GM23338 (cell line): ENCODE data around the gene SNRPD3. TPM values are rescaled to one million over a fixed set of nuclear protein-coding genes. Genes with fewer than 3 reads are reported as not detected.

Source experiments
- ATAC-seq: fragments of 200-7000 bp; cut with Tn5 transposase; 3 replicates; pipeline ENCODE4 v1.9.1; 2020
- DNase-seq: peaks from one replicate; pipeline ENCODE4 v3.0.0-alpha.2; 2015; ENCODE audit warnings: low spot score
- H2AFZ ChIP-seq: fragments of 200-600 bp; sonication (generic); 2 replicates; pipeline ENCODE4 v1.8.0; 2016; ENCODE audit warnings: antibody characterized with exemption, mild to moderate bottlenecking, moderate library complexity
- H3F3A ChIP-seq: fragments of 200-600 bp; sonication (generic); replicated peaks from 2 replicates; pipeline ENCODE4 v1.8.0; 2017; ENCODE audit warnings: antibody characterized with exemption, mixed run types, low read depth
- H3K27ac ChIP-seq: fragments of 200-600 bp; sonication (generic); 2 replicates; pipeline ENCODE4 v1.6.1; 2016; ENCODE audit warnings: low read depth
- H3K27me3 ChIP-seq: fragments of 200-600 bp; sonication (generic); 2 replicates; pipeline ENCODE4 v1.8.0; 2016; ENCODE audit warnings: mild to moderate bottlenecking, mixed run types, moderate library complexity; ENCODE audit not compliant: insufficient read depth
- H3K36me3 ChIP-seq: fragments of 200-600 bp; sonication (generic); 2 replicates; pipeline ENCODE4 v1.8.0; 2016; ENCODE audit warnings: mild to moderate bottlenecking; ENCODE audit not compliant: insufficient read depth
- H3K4me1 ChIP-seq: fragments of 200-600 bp; sonication (generic); 2 replicates; pipeline ENCODE4 v1.8.0; 2016; ENCODE audit warnings: mild to moderate bottlenecking, moderate library complexity; ENCODE audit not compliant: insufficient read depth
- H3K4me2 ChIP-seq: fragments of 200-600 bp; sonication (generic); 2 replicates; pipeline ENCODE4 v1.7.1; 2017; ENCODE audit warnings: mixed run types
- H3K4me3 ChIP-seq: fragments of 200-600 bp; sonication (generic); 2 replicates; pipeline ENCODE4 v1.6.1; 2016; ENCODE audit warnings: mixed run types
- H3K79me2 ChIP-seq: fragments of 200-600 bp; sonication (generic); replicated peaks from 2 replicates; pipeline ENCODE4 v1.8.0; 2017; ENCODE audit warnings: mild to moderate bottlenecking; ENCODE audit not compliant: insufficient read depth
- H3K9me2 ChIP-seq: fragments of 200-600 bp; sonication (generic); 2 replicates; pipeline ENCODE4 v1.8.0; 2017; ENCODE audit not compliant: insufficient read depth
- H4K20me1 ChIP-seq: fragments of 200-600 bp; sonication (generic); replicated peaks from 2 replicates; pipeline ENCODE4 v1.8.0; 2017; ENCODE audit warnings: mild to moderate bottlenecking; ENCODE audit not compliant: insufficient read depth
- H3K27ac Mint-ChIP-seq: 2 replicates; pipeline ENCODE4 v1.8.0; 2020; ENCODE audit warnings: inconsistent platforms, mild to moderate bottlenecking, moderate library complexity, mixed read lengths
- H3K27me3 Mint-ChIP-seq: 3 replicates; pipeline ENCODE4 v1.8.0; 2022; ENCODE audit warnings: low read depth, mild to moderate bottlenecking, moderate library complexity, mixed read lengths, inconsistent platforms; ENCODE audit not compliant: insufficient read depth, poor library complexity
- H3K36me3 Mint-ChIP-seq: 3 replicates; pipeline ENCODE4 v1.8.0; 2021; ENCODE audit warnings: low read depth, mild to moderate bottlenecking, inconsistent platforms, moderate library complexity, mixed read lengths
- H3K4me1 Mint-ChIP-seq: 3 replicates; pipeline ENCODE4 v1.8.0; 2020; ENCODE audit warnings: mild to moderate bottlenecking, inconsistent platforms, mixed read lengths
- H3K4me3 Mint-ChIP-seq: 3 replicates; pipeline ENCODE4 v1.8.0; 2021; ENCODE audit warnings: moderate library complexity, mild to moderate bottlenecking, inconsistent platforms, mixed read lengths
- H3K9me3 Mint-ChIP-seq: 3 replicates; pipeline ENCODE4 v1.8.0; 2020; ENCODE audit warnings: moderate library complexity, mild to moderate bottlenecking, inconsistent platforms, mixed read lengths
- CREB1 ChIP-seq: fragments of 250-450 bp; sonication (Bioruptor Pico); IDR thresholded peaks from 2 replicates; pipeline ENCODE4 v1.5.0; 2020; ENCODE audit warnings: low read depth, mild to moderate bottlenecking, moderate library complexity
- EZH2 ChIP-seq: fragments of 200-600 bp; sonication (generic); IDR thresholded peaks from one replicate; pipeline ENCODE4 v1.8.0; 2017; ENCODE audit warnings: antibody characterized with exemption, mild to moderate bottlenecking, low read depth; ENCODE audit not compliant: unreplicated experiment
- JUNB ChIP-seq: IDR thresholded peaks from one replicate; pipeline ENCODE4 v1.6.1; 2016; ENCODE audit warnings: antibody characterized with exemption; ENCODE audit not compliant: unreplicated experiment
- NANOG ChIP-seq: IDR thresholded peaks from 2 replicates; pipeline ENCODE4 v1.6.1; 2016; ENCODE audit warnings: antibody characterized with exemption, borderline replicate concordance
- STAT1 ChIP-seq: IDR thresholded peaks from one replicate; pipeline ENCODE4 v1.6.1; 2016; ENCODE audit warnings: antibody characterized with exemption; ENCODE audit not compliant: unreplicated experiment
- ZNF114 ChIP-seq: fragments of 250-450 bp; sonication (Bioruptor Pico); IDR thresholded peaks from 2 replicates; pipeline ENCODE4 v1.5.0; 2020; ENCODE audit warnings: mild to moderate bottlenecking, moderate library complexity
- ZNF331 ChIP-seq: fragments of 250-450 bp; sonication (Bioruptor Pico); IDR thresholded peaks from 2 replicates; pipeline ENCODE4 v1.5.0; 2020; ENCODE audit warnings: low read depth, mild to moderate bottlenecking, moderate library complexity
- polyA plus RNA-seq: library from polyadenylated mRNA; unstranded; fragments of >200 nt; fragmentation: Nextera tagmentation; extraction: Ambion mirVana; gene quantifications from 2 replicates; pipeline ENCODE4 v1.2.1, GENCODE V29; 2016
- total RNA-seq: library from RNA; depleted of rRNA; stranded (reverse); fragments of >200 nt; shearing (Covaris generic); gene quantifications from 2 replicates; pipeline ENCODE4 v1.2.3, GENCODE V29; 2014
- TF ChIP-seq, protein P1 (sequence below), 2 experiments: fragments of 200-600 bp in 1 of 2; sonication (generic) in 1 of 2; conservative IDR thresholded peaks; 2 replicates each; pipeline versions ENCODE4 v1.5.1 to v1.6.1; 2016 to 2017; ENCODE audit warnings: antibody characterized with exemption in 2 of 2, low read depth in 2 of 2, mild to moderate bottlenecking in 2 of 2, moderate library complexity in 1 of 2
- TF ChIP-seq, protein P2 (sequence below): IDR thresholded peaks from 2 replicates; pipeline ENCODE4 v1.6.1; 2016; ENCODE audit warnings: antibody characterized with exemption
- TF ChIP-seq, protein P3 (sequence below): IDR thresholded peaks from one replicate; pipeline ENCODE4 v1.6.1; 2018; ENCODE audit warnings: antibody characterized with exemption; ENCODE audit not compliant: unreplicated experiment

Gene SNRPD3
- total and polyA plus RNA-seq, 2 experiments from 2014 or later: 314 to 375 TPM

DNA sequence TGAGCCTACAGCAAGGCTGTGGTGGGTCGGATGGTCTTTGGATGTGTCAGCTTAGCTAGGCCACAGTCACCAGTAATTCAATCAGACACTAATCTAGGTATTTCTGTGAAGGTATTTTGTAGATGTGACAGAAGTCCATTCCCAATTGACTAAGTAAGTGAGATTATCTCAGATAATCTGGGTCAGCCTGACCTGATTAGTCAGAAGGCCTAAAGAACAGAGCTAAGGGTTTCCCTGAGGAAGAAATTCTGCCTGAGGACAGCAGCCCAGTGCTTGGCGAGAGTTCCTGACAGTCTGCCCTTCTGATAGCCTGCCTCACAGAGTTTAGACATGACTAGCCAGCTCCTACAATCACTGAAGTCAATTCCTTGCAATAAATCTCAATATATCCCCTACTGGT, 29.6 kb upstream of the SNRPD3 start:
- Histone ChIP-seq H4K20me1 (no peaks in the 10 kb centered on the region), H3K27ac (no peak overlapping the region), H3K9me2 (no peaks in the 10 kb centered on the region), H3F3A (no peaks in the 10 kb centered on the region), H3K27me3 (no peaks in the 10 kb centered on the region), H3K36me3 (no peaks in the 10 kb centered on the region), H3K4me3 (no peak overlapping the region), H3K79me2 (no peaks in the 10 kb centered on the region), H2AFZ (no peak overlapping the region), H3K4me2 (no peak overlapping the region), H3K4me1 (no peaks in the 10 kb centered on the region; the same call in 1 of the 2 replicates)
- H3K27me3 Mint-ChIP-seq: peaks cover 4% of the 10 kb centered on the region
- TF ChIP-seq JUNB: no peak
- TF ChIP-seq, protein P1, sequence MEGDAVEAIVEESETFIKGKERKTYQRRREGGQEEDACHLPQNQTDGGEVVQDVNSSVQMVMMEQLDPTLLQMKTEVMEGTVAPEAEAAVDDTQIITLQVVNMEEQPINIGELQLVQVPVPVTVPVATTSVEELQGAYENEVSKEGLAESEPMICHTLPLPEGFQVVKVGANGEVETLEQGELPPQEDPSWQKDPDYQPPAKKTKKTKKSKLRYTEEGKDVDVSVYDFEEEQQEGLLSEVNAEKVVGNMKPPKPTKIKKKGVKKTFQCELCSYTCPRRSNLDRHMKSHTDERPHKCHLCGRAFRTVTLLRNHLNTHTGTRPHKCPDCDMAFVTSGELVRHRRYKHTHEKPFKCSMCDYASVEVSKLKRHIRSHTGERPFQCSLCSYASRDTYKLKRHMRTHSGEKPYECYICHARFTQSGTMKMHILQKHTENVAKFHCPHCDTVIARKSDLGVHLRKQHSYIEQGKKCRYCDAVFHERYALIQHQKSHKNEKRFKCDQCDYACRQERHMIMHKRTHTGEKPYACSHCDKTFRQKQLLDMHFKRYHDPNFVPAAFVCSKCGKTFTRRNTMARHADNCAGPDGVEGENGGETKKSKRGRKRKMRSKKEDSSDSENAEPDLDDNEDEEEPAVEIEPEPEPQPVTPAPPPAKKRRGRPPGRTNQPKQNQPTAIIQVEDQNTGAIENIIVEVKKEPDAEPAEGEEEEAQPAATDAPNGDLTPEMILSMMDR (conservative IDR thresholded peaks at IDR 0.05; ENCODE audit: low read depth in 2 of 2): no peak
- no peak for TF ChIP-seq STAT1
- TF ChIP-seq, protein P2, sequence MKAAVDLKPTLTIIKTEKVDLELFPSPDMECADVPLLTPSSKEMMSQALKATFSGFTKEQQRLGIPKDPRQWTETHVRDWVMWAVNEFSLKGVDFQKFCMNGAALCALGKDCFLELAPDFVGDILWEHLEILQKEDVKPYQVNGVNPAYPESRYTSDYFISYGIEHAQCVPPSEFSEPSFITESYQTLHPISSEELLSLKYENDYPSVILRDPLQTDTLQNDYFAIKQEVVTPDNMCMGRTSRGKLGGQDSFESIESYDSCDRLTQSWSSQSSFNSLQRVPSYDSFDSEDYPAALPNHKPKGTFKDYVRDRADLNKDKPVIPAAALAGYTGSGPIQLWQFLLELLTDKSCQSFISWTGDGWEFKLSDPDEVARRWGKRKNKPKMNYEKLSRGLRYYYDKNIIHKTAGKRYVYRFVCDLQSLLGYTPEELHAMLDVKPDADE: no peak
- TF ChIP-seq, protein P3, sequence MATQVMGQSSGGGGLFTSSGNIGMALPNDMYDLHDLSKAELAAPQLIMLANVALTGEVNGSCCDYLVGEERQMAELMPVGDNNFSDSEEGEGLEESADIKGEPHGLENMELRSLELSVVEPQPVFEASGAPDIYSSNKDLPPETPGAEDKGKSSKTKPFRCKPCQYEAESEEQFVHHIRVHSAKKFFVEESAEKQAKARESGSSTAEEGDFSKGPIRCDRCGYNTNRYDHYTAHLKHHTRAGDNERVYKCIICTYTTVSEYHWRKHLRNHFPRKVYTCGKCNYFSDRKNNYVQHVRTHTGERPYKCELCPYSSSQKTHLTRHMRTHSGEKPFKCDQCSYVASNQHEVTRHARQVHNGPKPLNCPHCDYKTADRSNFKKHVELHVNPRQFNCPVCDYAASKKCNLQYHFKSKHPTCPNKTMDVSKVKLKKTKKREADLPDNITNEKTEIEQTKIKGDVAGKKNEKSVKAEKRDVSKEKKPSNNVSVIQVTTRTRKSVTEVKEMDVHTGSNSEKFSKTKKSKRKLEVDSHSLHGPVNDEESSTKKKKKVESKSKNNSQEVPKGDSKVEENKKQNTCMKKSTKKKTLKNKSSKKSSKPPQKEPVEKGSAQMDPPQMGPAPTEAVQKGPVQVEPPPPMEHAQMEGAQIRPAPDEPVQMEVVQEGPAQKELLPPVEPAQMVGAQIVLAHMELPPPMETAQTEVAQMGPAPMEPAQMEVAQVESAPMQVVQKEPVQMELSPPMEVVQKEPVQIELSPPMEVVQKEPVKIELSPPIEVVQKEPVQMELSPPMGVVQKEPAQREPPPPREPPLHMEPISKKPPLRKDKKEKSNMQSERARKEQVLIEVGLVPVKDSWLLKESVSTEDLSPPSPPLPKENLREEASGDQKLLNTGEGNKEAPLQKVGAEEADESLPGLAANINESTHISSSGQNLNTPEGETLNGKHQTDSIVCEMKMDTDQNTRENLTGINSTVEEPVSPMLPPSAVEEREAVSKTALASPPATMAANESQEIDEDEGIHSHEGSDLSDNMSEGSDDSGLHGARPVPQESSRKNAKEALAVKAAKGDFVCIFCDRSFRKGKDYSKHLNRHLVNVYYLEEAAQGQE: no peak
- ATAC-seq: no peak
- no peaks in the 10 kb centered on the region for H3K9me3 Mint-ChIP-seq
- no peak overlapping the region for H3K27ac Mint-ChIP-seq
- H3K4me1 Mint-ChIP-seq: peaks cover 9% of the 10 kb centered on the region; the same call in 2 of the 3 replicates
- H3K4me3 Mint-ChIP-seq: no peak overlapping the region
- no peak for DNase-seq
- no peaks in the 10 kb centered on the region for H3K36me3 Mint-ChIP-seq

DNA sequence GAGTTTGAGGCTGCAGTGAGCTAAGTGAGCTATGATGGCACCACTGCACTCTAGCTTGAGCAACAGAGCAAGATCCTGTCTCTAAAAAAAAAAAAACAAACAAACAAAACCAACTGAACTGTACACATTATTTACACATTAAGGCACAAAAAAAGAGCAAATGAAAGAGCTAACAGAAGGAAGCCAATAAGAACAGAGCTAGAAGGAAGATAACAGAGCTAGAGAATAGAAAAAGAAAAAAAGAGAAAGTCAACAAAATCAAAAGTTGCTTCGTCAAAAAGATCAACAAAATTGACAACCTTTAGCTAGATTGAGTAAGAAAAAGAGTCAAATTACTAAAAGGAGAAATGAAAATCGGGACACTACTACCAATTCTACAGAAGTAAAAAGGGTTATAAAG, 25.9 kb upstream of the SNRPD3 start:
- Mint-ChIP-seq H3K27me3 (peaks cover 4% of the 10 kb centered on the region), H3K4me3 (no peak overlapping the region), H3K4me1 (peaks cover 5% of the 10 kb centered on the region; the same call in 2 of the 3 replicates), H3K27ac (no peak overlapping the region), H3K9me3 (no peaks in the 10 kb centered on the region), H3K36me3 (no peaks in the 10 kb centered on the region)
- no peaks in the 10 kb centered on the region for H4K20me1 ChIP-seq
- H3K27me3 ChIP-seq: no peaks in the 10 kb centered on the region
- H3F3A ChIP-seq: no peaks in the 10 kb centered on the region
- H3K4me2 ChIP-seq: no peak overlapping the region
- H3K36me3 ChIP-seq: no peaks in the 10 kb centered on the region
- H2AFZ ChIP-seq: no peak overlapping the region
- H3K79me2 ChIP-seq: no peaks in the 10 kb centered on the region
- no peaks in the 10 kb centered on the region for H3K4me1 ChIP-seq
- DNase-seq (no peak), ATAC-seq (no peak)
- H3K27ac ChIP-seq: no peak overlapping the region
- H3K4me3 ChIP-seq: no peak overlapping the region
- no peaks in the 10 kb centered on the region for H3K9me2 ChIP-seq
- TF ChIP-seq ZNF331 (CRISPR knock-in tag): no peak
- no peak for TF ChIP-seq NANOG
- no peak for TF ChIP-seq CREB1 (CRISPR knock-in tag)
- TF ChIP-seq EZH2: no peak
- TF ChIP-seq STAT1: no peak
- TF ChIP-seq, protein P1 (conservative IDR thresholded peaks at IDR 0.05; ENCODE audit: low read depth in 2 of 2): no peak
- no peak for TF ChIP-seq ZNF114 (CRISPR knock-in tag)
- TF ChIP-seq, protein P3: no peak
- TF ChIP-seq, protein P2: no peak
- no peak for TF ChIP-seq JUNB
